CD1c-positive myeloid dendritic cell (primary cell): Measurements from ENCODE around the gene USF2.

Experiments used
- DNase-seq: peaks from one replicate; pipeline ENCODE4 v3.0.0-alpha.2; 2016; ENCODE audit errors: extremely low spot score

Gene USF2

GRCh38 chr19:35317464-35318043 is 48.8 kb downstream of the USF2 start:
- DNase-seq: peak; percentile 75

GRCh38 chr19:35318679-35319448 is 50.1 kb downstream of the USF2 start:
- peak; percentile 95 for DNase-seq

- DNase-seq: peak; percentile 60
Measured at GRCh38 chr19:35320065-35320713, 51.4 kb downstream of the USF2 start.

- no peak for DNase-seq
Measured at GRCh38 chr19:35321291-35321690, 52.5 kb downstream of the USF2 start.

- no peak for DNase-seq
Measured at GRCh38 chr19:35322014-35322413, 53.3 kb downstream of the USF2 start.

- DNase-seq: no peak
Measured at GRCh38 chr19:35327642-35328041, 58.9 kb downstream of the USF2 start.

GRCh38 chr19:35328851-35329285 is 60.1 kb downstream of the USF2 start, which contains the start of gene CD22:
Gene CD22, plus strand, starts transcription at chr19:35329187. Its CDS starts 2,854 bp downstream, at chr19:35332041.
- DNase-seq: peak; percentile 48

GRCh38 chr19:35329323-35329722 is 60.6 kb downstream of the USF2 start:
- no peak for DNase-seq
